ENCODE results near the gene PRSS21.

Gene PRSS21

DNA sequence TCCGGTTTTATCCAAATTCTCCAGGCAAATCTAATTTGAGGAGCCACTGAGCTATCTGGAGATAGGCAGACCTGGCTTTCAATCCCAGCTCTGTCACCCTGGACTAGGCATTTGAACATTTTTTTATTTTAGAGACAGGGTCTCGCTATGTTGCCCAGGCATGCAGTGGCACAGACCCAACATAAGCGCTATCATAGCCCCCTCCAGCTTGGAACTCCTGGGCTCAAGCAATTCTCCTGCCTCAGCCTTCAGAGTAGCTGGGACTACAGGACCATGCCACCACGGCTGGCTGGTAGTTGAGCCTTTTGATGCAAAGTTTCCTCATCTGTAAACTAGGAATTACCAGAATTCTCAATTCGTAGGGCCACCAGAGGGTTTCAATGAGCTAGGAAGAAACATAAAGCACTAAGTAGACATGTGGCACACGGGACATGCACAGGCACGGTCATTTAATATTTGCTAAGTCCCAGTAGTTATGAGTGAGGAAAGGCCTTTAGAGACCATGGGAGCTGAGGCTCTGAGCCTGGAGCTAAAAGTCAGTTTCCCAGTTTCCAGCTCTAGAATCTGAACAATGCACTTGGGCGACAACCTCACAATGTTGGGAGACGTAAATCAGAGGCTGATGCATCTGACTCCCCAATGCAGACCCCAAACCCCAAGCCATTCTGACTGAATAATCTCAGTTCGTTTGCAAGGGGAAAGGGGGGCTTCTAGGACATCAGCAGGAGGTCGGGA lies 41.1 kb upstream of the PRSS21 start:
- H3K27ac ChIP-seq = no peak overlapping the region
- H3K27me3 ChIP-seq (replicated peaks) = no peaks in the 10 kb centered on the region
- TF ChIP-seq, protein P1, sequence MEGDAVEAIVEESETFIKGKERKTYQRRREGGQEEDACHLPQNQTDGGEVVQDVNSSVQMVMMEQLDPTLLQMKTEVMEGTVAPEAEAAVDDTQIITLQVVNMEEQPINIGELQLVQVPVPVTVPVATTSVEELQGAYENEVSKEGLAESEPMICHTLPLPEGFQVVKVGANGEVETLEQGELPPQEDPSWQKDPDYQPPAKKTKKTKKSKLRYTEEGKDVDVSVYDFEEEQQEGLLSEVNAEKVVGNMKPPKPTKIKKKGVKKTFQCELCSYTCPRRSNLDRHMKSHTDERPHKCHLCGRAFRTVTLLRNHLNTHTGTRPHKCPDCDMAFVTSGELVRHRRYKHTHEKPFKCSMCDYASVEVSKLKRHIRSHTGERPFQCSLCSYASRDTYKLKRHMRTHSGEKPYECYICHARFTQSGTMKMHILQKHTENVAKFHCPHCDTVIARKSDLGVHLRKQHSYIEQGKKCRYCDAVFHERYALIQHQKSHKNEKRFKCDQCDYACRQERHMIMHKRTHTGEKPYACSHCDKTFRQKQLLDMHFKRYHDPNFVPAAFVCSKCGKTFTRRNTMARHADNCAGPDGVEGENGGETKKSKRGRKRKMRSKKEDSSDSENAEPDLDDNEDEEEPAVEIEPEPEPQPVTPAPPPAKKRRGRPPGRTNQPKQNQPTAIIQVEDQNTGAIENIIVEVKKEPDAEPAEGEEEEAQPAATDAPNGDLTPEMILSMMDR (IDR thresholded peaks at IDR 0.05; ENCODE audit: low read depth, low read length, missing control alignments) = no peak
- H3K4me3 ChIP-seq (ENCODE audit: low read depth, low read length) = peak overlapping the region; percentile 89
- in situ Hi-C loops (cut with HindIII; ENCODE audit: low pct_ligation_motif_present, low sequenced_read_pairs) = no loop called here
- DNase-seq = no peak
- peaks cover 34% of the 10 kb centered on the region for H3K36me3 ChIP-seq (replicated peaks)

DNA sequence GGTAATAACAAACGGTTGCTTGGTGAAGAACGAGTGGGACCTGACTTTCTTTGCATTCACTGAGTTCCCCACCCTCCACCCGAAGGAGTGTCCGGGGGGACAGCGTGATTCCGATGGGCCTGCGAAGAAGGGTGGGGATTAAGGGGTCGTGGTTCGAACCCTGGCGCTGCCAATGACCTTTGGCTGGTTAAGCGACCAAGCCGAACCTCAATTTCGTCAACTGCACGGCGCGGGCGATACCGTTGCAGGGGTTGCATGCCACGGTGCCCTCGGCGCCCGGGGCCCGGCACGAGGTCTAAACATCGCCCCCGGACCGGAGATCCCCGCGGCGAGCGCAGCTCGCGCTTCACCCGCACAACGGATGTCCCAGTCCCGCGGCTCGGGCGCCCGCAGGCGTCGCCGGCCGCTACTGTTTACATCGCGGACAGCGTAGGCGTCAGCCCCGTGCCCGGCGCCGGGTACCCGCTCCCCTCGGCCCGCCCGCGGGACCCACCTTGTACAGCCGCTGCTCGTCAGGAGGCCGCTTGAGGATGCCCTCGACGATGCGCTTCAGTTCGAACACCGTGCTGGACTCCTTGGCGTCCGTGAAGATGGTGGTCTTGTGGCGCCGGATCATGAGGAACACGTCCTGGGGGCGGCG lies 40.4 kb upstream of the PRSS21 start:
- in situ Hi-C loops (cut with HindIII; ENCODE audit: low pct_ligation_motif_present, low sequenced_read_pairs) = no loop called here
- H3K36me3 ChIP-seq (replicated peaks) = peaks cover 28% of the 10 kb centered on the region
- H3K27me3 ChIP-seq (replicated peaks) = no peaks in the 10 kb centered on the region
- TF ChIP-seq, protein P1 (IDR thresholded peaks at IDR 0.05; ENCODE audit: low read depth, low read length, missing control alignments) = no peak
- peak overlapping the region; percentile 89 for H3K4me3 ChIP-seq (ENCODE audit: low read depth, low read length)
- peak overlapping the region; percentile 70 for H3K27ac ChIP-seq
- no peak for DNase-seq

DNA sequence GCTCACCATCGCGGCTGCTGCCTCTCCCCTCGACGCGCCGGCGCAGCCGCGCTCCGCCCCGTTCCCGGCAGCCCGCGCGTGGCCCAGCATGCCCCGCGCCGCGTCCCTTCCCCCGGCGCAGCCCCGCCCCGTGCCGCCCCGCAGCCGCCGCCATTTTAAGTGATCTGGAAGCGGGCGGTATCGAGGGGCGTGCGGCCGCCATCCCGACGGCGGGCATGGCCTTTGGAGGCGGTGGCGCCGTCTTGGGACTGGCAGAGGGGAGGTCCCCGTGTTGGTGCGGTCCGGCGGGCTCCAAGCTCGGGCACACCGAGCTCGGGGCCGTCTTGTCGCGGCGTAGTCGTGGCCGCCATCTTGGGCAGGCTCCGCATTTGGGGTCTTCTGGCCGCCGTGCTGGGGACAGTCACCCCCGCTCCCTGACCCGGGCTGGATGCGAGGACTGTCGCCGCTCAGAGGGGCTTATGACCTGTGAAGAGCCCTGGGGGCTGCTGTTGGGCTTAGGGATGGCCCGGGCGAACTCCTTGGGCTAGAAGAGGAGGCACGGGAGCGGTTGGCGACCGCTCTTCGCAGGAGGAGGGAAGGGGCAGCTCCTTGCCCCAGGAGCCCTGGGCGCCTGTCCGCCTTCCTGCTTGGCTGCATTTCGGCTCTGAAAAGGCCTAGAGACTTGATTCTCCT lies 39.7 kb upstream of the PRSS21 start, which contains the start of gene ELOB:
Gene ELOB, minus strand, starts transcription at position 50 of the 672 bp plus-strand sequence. Its CDS starts 41 bp downstream, at position 9.
- DNase-seq = peak; percentile 73
- Histone ChIP-seq H3K27ac (peak within 1 kb of the TSS; percentile 99), H3K4me3 (ENCODE audit: low read depth, low read length) (peak within 1 kb of the TSS; percentile 97), H3K27me3 (replicated peaks) (no peaks in the 10 kb centered on the region), H3K36me3 (replicated peaks) (peaks cover 22% of the 10 kb centered on the region)
- in situ Hi-C loops (cut with HindIII; ENCODE audit: low pct_ligation_motif_present, low sequenced_read_pairs) = no loop called here
- TF ChIP-seq, protein P1 (IDR thresholded peaks at IDR 0.05; ENCODE audit: low read depth, low read length, missing control alignments) = no peak

DNA sequence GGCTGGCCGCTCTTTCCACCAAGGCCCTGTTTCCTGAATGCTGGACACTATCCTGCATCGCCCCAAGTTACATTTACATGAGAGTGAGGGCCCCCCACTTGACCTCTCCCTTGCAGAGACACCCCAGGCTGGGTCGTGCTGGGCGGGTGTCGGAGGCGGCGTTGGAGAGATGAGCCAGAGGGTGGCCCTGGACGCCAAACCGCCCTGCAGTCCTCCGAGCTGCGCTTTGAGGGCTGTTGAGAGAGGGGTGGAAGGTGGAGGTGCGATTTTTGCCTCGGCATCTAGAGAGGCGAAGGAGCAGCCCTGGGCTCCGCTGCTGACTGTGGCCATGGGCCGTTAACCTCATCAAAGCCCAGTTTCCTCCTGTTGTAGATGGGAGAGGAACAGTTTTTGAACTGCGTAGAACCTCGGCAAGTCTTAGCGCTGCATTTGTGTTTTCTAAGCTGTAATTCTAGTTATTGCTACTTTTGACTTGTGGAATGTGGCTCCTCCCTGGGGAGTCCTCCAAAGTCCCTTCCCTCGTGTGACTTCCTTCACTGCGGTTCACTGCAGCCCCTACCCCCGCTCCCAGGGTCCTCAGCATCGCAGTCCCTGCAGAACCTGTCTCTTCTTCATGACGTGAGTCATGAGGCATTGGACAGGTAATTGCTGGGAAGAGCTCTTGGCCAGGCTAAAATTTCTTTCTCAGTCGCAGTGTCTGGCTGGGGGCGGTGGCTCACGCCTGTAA lies 39.0 kb upstream of the PRSS21 start:
- TF ChIP-seq, protein P1 (IDR thresholded peaks at IDR 0.05; ENCODE audit: low read depth, low read length, missing control alignments) = no peak
- peaks cover 18% of the 10 kb centered on the region for H3K36me3 ChIP-seq (replicated peaks)
- DNase-seq = no peak
- in situ Hi-C loops (cut with HindIII; ENCODE audit: low pct_ligation_motif_present, low sequenced_read_pairs) = no loop called here
- H3K4me3 ChIP-seq (ENCODE audit: low read depth, low read length) = peak overlapping the region; percentile 97
- H3K27me3 ChIP-seq (replicated peaks) = no peaks in the 10 kb centered on the region
- peak overlapping the region; percentile 99 for H3K27ac ChIP-seq

DNA sequence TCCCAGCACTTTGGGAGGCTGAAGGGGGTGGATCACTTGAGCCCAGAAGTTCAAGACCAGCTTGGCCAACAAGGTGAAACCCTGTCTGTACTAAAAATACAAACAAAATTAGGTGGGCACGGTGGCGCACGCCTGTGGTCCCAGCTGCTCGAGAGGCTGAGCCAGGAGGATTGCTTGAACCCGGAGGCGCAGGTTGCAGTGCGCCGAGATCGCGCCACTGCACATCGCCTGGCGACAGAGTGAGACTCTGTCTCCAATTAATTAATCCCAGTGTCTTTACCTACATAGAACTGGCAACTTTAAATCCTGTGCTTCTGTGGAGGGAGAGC lies 38.4 kb upstream of the PRSS21 start:
- Histone ChIP-seq H3K36me3 (replicated peaks) (peaks cover 12% of the 10 kb centered on the region), H3K4me3 (ENCODE audit: low read depth, low read length) (no peak overlapping the region), H3K27ac (no peak overlapping the region), H3K27me3 (replicated peaks) (no peaks in the 10 kb centered on the region)
- in situ Hi-C loops (cut with HindIII; ENCODE audit: low pct_ligation_motif_present, low sequenced_read_pairs) = no loop called here
- TF ChIP-seq, protein P1 (IDR thresholded peaks at IDR 0.05; ENCODE audit: low read depth, low read length, missing control alignments) = no peak
- no peak for DNase-seq

Measured in brain microvascular endothelial cell (primary cell).